Activated T-helper 2 cell treated with anti-CD3 and anti-CD28 coated beads, Interferon-gamma antibody, Interleukin-2, Interleukin-4, amounts not matched to agents 10 μg/mL and 5 μg/mL and 100 μg/mL, durations not matched to agents 14 hours and 24 hours and 36 hours (primary cell): ENCODE data around the gene GABRB1. TPM values are rescaled to one million over a fixed set of nuclear protein-coding genes. Genes with fewer than 3 reads are reported as not detected.

Experiments used
- DNase-seq: peaks from one replicate; pipeline ENCODE4 v3.0.0; 2021; ENCODE audit warnings: low spot score
- H3K27ac Mint-ChIP-seq: one replicate; pipeline ENCODE4 v1.8.0; 2021; ENCODE audit warnings: mixed read lengths
- H3K27me3 Mint-ChIP-seq: one replicate; pipeline ENCODE4 v1.8.0; 2021; ENCODE audit warnings: low read depth, mixed read lengths
- H3K36me3 Mint-ChIP-seq: one replicate; pipeline ENCODE4 v1.8.0; 2021; ENCODE audit warnings: low read depth, mixed read lengths
- H3K4me1 Mint-ChIP-seq: one replicate; pipeline ENCODE4 v1.8.0; 2021; ENCODE audit warnings: low read depth, mixed read lengths
- H3K4me3 Mint-ChIP-seq: one replicate; pipeline ENCODE4 v1.8.0; 2021; ENCODE audit warnings: low read depth, mild to moderate bottlenecking, moderate library complexity, mixed read lengths
- H3K9me3 Mint-ChIP-seq: one replicate; pipeline ENCODE4 v1.8.0; 2021; ENCODE audit warnings: mixed read lengths
- intact Hi-C: fragments of 100-400 bp; cut with micrococcal nuclease; formaldehyde crosslinking; loops from one replicate; pipeline ENCODE4 v1.15.1; 2023
- total RNA-seq: library from RNA; stranded (reverse); gene quantifications from 2 replicates; pipeline ENCODE4 v1.2.3, GENCODE V29; 2022

The GABRB1 gene
- total RNA-seq, 1 donor from 2014 or later = not detected

GRCh38 chr4:47406408-47406807 is 375.0 kb downstream of the GABRB1 start:
- Mint-ChIP-seq H3K27me3 (peaks cover 5% of the 10 kb centered on the region), H3K4me3 (no peak overlapping the region), H3K27ac (no peak overlapping the region), H3K36me3 (no peaks in the 10 kb centered on the region), H3K9me3 (no peaks in the 10 kb centered on the region), H3K4me1 (no peaks in the 10 kb centered on the region)
- intact Hi-C loops = no loop called here
- no peak for DNase-seq

GRCh38 chr4:47410271-47410670 is 378.9 kb downstream of the GABRB1 start:
- intact Hi-C loops = no loop called here
- H3K36me3 Mint-ChIP-seq = no peaks in the 10 kb centered on the region

GRCh38 chr4:47413521-47413920 is 382.2 kb downstream of the GABRB1 start:
- Mint-ChIP-seq H3K27ac (no peak overlapping the region), H3K9me3 (no peaks in the 10 kb centered on the region), H3K4me3 (no peak overlapping the region), H3K36me3 (no peaks in the 10 kb centered on the region), H3K4me1 (no peaks in the 10 kb centered on the region), H3K27me3 (no peaks in the 10 kb centered on the region)
- intact Hi-C loops = no loop called here
- no peak for DNase-seq

More at GRCh38 chr4:47410271-47410670, 378.9 kb downstream of the GABRB1 start:
- H3K27ac Mint-ChIP-seq = no peak overlapping the region
- H3K4me3 Mint-ChIP-seq = no peak overlapping the region
- DNase-seq = no peak
- no peaks in the 10 kb centered on the region for H3K4me1 Mint-ChIP-seq
- peaks cover 3% of the 10 kb centered on the region for H3K27me3 Mint-ChIP-seq
- H3K9me3 Mint-ChIP-seq = no peaks in the 10 kb centered on the region

GRCh38 chr4:47415719-47416118 is 384.4 kb downstream of the GABRB1 start:
- Mint-ChIP-seq H3K36me3 (no peaks in the 10 kb centered on the region), H3K27ac (no peak overlapping the region), H3K4me1 (no peaks in the 10 kb centered on the region), H3K9me3 (no peaks in the 10 kb centered on the region), H3K4me3 (no peak overlapping the region), H3K27me3 (no peaks in the 10 kb centered on the region)
- intact Hi-C loops = no loop called here
- DNase-seq = no peak

- H3K4me3 Mint-ChIP-seq = no peak overlapping the region
- no peak overlapping the region for H3K27ac Mint-ChIP-seq
- intact Hi-C loops = no loop called here
- no peaks in the 10 kb centered on the region for H3K36me3 Mint-ChIP-seq
- H3K4me1 Mint-ChIP-seq = no peaks in the 10 kb centered on the region
- no peaks in the 10 kb centered on the region for H3K9me3 Mint-ChIP-seq
- peaks cover 10% of the 10 kb centered on the region for H3K27me3 Mint-ChIP-seq
- DNase-seq = no peak
These were observed 386.8 kb downstream of the GABRB1 start for GRCh38 chr4:47418147-47418546.

- DNase-seq = no peak
- Mint-ChIP-seq H3K4me1 (no peaks in the 10 kb centered on the region), H3K27ac (no peak overlapping the region), H3K4me3 (no peak overlapping the region), H3K36me3 (no peaks in the 10 kb centered on the region), H3K27me3 (peaks cover 10% of the 10 kb centered on the region), H3K9me3 (no peaks in the 10 kb centered on the region)
- intact Hi-C loops = no loop called here
These were observed 387.9 kb downstream of the GABRB1 start for GRCh38 chr4:47419296-47419695.

GRCh38 chr4:47425628-47426027 is 394.3 kb downstream of the GABRB1 start:
- H3K36me3 Mint-ChIP-seq = no peaks in the 10 kb centered on the region
- H3K9me3 Mint-ChIP-seq = no peaks in the 10 kb centered on the region
- H3K27me3 Mint-ChIP-seq = peaks cover 17% of the 10 kb centered on the region
- intact Hi-C loops = no loop called here
- H3K27ac Mint-ChIP-seq = no peak overlapping the region
- no peak for DNase-seq
- no peak overlapping the region for H3K4me3 Mint-ChIP-seq
- no peaks in the 10 kb centered on the region for H3K4me1 Mint-ChIP-seq

- Mint-ChIP-seq H3K4me3 (no peak overlapping the region), H3K9me3 (no peaks in the 10 kb centered on the region), H3K27ac (no peak overlapping the region), H3K4me1 (no peaks in the 10 kb centered on the region), H3K36me3 (no peaks in the 10 kb centered on the region), H3K27me3 (peaks cover 8% of the 10 kb centered on the region)
- no peak for DNase-seq
- intact Hi-C loops = no loop called here
These were observed 396.6 kb downstream of the GABRB1 start for GRCh38 chr4:47427935-47428334.

- intact Hi-C loops = no loop called here
- DNase-seq = no peak
- no peak overlapping the region for H3K27ac Mint-ChIP-seq
- H3K27me3 Mint-ChIP-seq = peaks cover 13% of the 10 kb centered on the region
- H3K36me3 Mint-ChIP-seq = no peaks in the 10 kb centered on the region
- no peaks in the 10 kb centered on the region for H3K4me1 Mint-ChIP-seq
- no peak overlapping the region for H3K4me3 Mint-ChIP-seq
- no peaks in the 10 kb centered on the region for H3K9me3 Mint-ChIP-seq
These were observed 401.4 kb downstream of the GABRB1 start for GRCh38 chr4:47432749-47433148.

- Mint-ChIP-seq H3K27me3 (peaks cover 10% of the 10 kb centered on the region), H3K4me1 (no peaks in the 10 kb centered on the region), H3K4me3 (no peak overlapping the region), H3K9me3 (no peaks in the 10 kb centered on the region), H3K27ac (no peak overlapping the region), H3K36me3 (no peaks in the 10 kb centered on the region)
- DNase-seq = no peak
- intact Hi-C loops = no loop called here
These were observed 403.6 kb downstream of the GABRB1 start for GRCh38 chr4:47434931-47435330.

GRCh38 chr4:47442980-47443379 is 411.6 kb downstream of the GABRB1 start:
- no peaks in the 10 kb centered on the region for H3K27me3 Mint-ChIP-seq

GRCh38 chr4:47444031-47444430 is 412.7 kb downstream of the GABRB1 start:
- Mint-ChIP-seq H3K4me1 (peaks cover 7% of the 10 kb centered on the region), H3K36me3 (peaks cover 3% of the 10 kb centered on the region), H3K4me3 (no peak overlapping the region), H3K27ac (no peak overlapping the region), H3K9me3 (no peaks in the 10 kb centered on the region), H3K27me3 (no peaks in the 10 kb centered on the region)
- intact Hi-C loops = no loop called here
- DNase-seq = no peak

More at GRCh38 chr4:47442980-47443379, 411.6 kb downstream of the GABRB1 start:
- Mint-ChIP-seq H3K9me3 (no peaks in the 10 kb centered on the region), H3K36me3 (no peaks in the 10 kb centered on the region), H3K4me3 (no peak overlapping the region), H3K27ac (no peak overlapping the region), H3K4me1 (peaks cover 7% of the 10 kb centered on the region)
- DNase-seq = no peak
- intact Hi-C loops = no loop called here

GRCh38 chr4:47451657-47452056 is 420.3 kb downstream of the GABRB1 start:
- H3K4me3 Mint-ChIP-seq = no peak overlapping the region
- peaks cover 36% of the 10 kb centered on the region for H3K36me3 Mint-ChIP-seq
- peaks cover 2% of the 10 kb centered on the region for H3K4me1 Mint-ChIP-seq
- H3K27me3 Mint-ChIP-seq = no peaks in the 10 kb centered on the region
- H3K9me3 Mint-ChIP-seq = no peaks in the 10 kb centered on the region
- no peak for DNase-seq
- intact Hi-C loops = no loop called here
- H3K27ac Mint-ChIP-seq = no peak overlapping the region

GRCh38 chr4:47462799-47463234 is 431.4 kb downstream of the GABRB1 start:
- H3K9me3 Mint-ChIP-seq = no peaks in the 10 kb centered on the region
- H3K4me1 Mint-ChIP-seq = peaks cover 27% of the 10 kb centered on the region
- H3K36me3 Mint-ChIP-seq = peaks cover 16% of the 10 kb centered on the region
- no peaks in the 10 kb centered on the region for H3K27me3 Mint-ChIP-seq
- peak overlapping the region; percentile 84 for H3K4me3 Mint-ChIP-seq
- DNase-seq = no peak
- peak overlapping the region; percentile 68 for H3K27ac Mint-ChIP-seq
- intact Hi-C loops = loop anchor here (1.0 to 2.0 kb wide), 4 partner anchors 22 to 452 kb away; partner anchors contain the start of genes ATP10D and NFXL1
